OCI-LY7 (cell line): Measurements from ENCODE around the gene MAP4K1.
"Not testable (repeated sequence)": the region's sequence is repeated elsewhere in the genome, so short reads cannot be mapped to it uniquely, and the experiment has no call there.

Source experiments
- CTCF ChIP-seq: fragments of 200-600 bp; sonication (generic); conservative IDR thresholded peaks from 2 replicates; pipeline ENCODE4 v1.5.1; 2014; ENCODE audit warnings: mild to moderate bottlenecking, antibody characterized with exemption, low read length, moderate library complexity, mixed read lengths
- EZH2phosphoT487 ChIP-seq: fragments of 200-600 bp; sonication (generic); IDR thresholded peaks from 2 replicates; pipeline ENCODE4 v1.6.1; 2018; ENCODE audit warnings: low read depth, borderline replicate concordance, mild to moderate bottlenecking, mixed run types, antibody characterized with exemption, low read length, moderate library complexity, mixed read lengths

GRCh38 chr19:38558933-38559332, 58.8 kb downstream of the MAP4K1 start:
- TF ChIP-seq CTCF, EZH2phosphoT487: not testable (repeated sequence)
